ENCODE measurements around the gene BRD1. TPM values are rescaled to one million over a fixed set of nuclear protein-coding genes. Genes with fewer than 3 reads are reported as not detected.

Gene BRD1
- polyA plus RNA-seq, 3 donors = 0.61 to 13.8 (median 0.86) TPM

- Mint-ChIP-seq H3K4me3 (no peak overlapping the region), H3K27ac (peak overlapping the region in 1 of 7 donors; percentile 20), H3K4me1 (no peaks in the 10 kb centered on the region), H3K27me3 (ENCODE audit: low read depth in 3 of 3) (peaks cover 0 to 2% (median 2%) of the 10 kb centered on the region in 3 donors), H3K36me3 (peaks cover 58 to 92% of the 10 kb centered on the region in 2 donors), H3K9me3 (peaks cover 0 to 2% (median 0%) of the 10 kb centered on the region in 7 donors)
- H3K4me1 ChIP-seq (ENCODE audit: control insufficient read depth in 1 of 2, insufficient read depth in 2 of 2, low read length in 2 of 2) = no peaks in the 10 kb centered on the region
- no peak overlapping the region for H3K4me2 ChIP-seq (replicated peaks; ENCODE audit: extremely low read depth, low read length, poor library complexity, severe bottlenecking)
- H3K4me3 ChIP-seq (replicated peaks in 1 of 3; ENCODE audit: low read depth in 2 of 3, low read length in 3 of 3) = no peak overlapping the region
- peaks cover 74 to 91% of the 10 kb centered on the region in 2 donors for H3K36me3 ChIP-seq (replicated peaks in 1 of 2; ENCODE audit: control insufficient read depth in 1 of 2, insufficient read depth in 2 of 2, low read length in 2 of 2)
- no peaks in the 10 kb centered on the region for H3K27me3 ChIP-seq (ENCODE audit: control insufficient read depth in 2 of 2, insufficient read depth in 2 of 2, low read length in 2 of 2)
- TF ChIP-seq, protein P1, sequence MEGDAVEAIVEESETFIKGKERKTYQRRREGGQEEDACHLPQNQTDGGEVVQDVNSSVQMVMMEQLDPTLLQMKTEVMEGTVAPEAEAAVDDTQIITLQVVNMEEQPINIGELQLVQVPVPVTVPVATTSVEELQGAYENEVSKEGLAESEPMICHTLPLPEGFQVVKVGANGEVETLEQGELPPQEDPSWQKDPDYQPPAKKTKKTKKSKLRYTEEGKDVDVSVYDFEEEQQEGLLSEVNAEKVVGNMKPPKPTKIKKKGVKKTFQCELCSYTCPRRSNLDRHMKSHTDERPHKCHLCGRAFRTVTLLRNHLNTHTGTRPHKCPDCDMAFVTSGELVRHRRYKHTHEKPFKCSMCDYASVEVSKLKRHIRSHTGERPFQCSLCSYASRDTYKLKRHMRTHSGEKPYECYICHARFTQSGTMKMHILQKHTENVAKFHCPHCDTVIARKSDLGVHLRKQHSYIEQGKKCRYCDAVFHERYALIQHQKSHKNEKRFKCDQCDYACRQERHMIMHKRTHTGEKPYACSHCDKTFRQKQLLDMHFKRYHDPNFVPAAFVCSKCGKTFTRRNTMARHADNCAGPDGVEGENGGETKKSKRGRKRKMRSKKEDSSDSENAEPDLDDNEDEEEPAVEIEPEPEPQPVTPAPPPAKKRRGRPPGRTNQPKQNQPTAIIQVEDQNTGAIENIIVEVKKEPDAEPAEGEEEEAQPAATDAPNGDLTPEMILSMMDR (IDR thresholded peaks at IDR 0.05) = no peak
- no peak for DNase-seq
- peaks cover 28% of the 10 kb centered on the region for H3K79me2 ChIP-seq (ENCODE audit: insufficient read depth, low read length)
- H3K27ac ChIP-seq (ENCODE audit: low read depth in 1 of 2, low read length in 2 of 2) = peak overlapping the region in 1 of 2 donors; percentile 22
- 96% methylated on average over 39 of the region's 40 CpGs for WGBS (ENCODE audit: insufficient coverage)
- H2AFZ ChIP-seq (ENCODE audit: insufficient read depth, low read depth, low read length, poor library complexity, severe bottlenecking) = no peak overlapping the region
- H3K9me3 ChIP-seq (replicated peaks in 1 of 2; ENCODE audit: control insufficient read depth in 1 of 2, insufficient read depth in 1 of 2, low read length in 2 of 2) = no peaks in the 10 kb centered on the region
- no peak overlapping the region for H3K9ac ChIP-seq (ENCODE audit: insufficient read depth, low read length, poor library complexity, severe bottlenecking)
- intact Hi-C loops (cut with micrococcal nuclease) = no loop called here
- peaks cover 78% of the 10 kb centered on the region for H4K20me1 ChIP-seq (ENCODE audit: insufficient read depth, low read length)
These were observed 50.0 kb downstream of the BRD1 start for GRCh38 chr22:49777569-49778249.

DNA sequence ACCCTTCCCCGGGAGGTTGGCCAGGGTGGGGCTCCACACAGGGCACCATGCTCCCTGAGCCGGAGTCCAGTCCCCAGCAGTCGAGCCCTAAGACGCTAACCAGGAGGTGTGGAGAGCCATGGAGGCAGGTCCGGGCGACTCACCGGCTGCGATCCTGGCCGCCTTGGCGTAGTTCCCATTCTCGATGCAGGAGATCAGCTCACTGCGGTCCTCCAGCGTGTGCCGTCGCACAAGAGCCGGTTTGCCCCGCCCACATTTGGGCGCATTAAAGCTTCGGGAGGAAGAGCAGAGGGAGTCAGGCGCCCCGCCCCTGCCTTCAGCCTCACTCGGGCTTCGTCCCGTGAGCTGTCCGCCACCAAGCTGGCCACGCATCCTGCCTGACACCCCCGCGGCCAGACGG lies 50.8 kb downstream of the BRD1 start:
- no peak for DNase-seq
- H3K79me2 ChIP-seq (ENCODE audit: insufficient read depth, low read length) = peaks cover 26% of the 10 kb centered on the region
- WGBS (ENCODE audit: insufficient coverage) = 94% methylated on average over 29 of the region's 29 CpGs
- no peak overlapping the region for H3K4me3 ChIP-seq (replicated peaks in 1 of 3; ENCODE audit: low read depth in 2 of 3, low read length in 3 of 3)
- peaks cover 78% of the 10 kb centered on the region for H4K20me1 ChIP-seq (ENCODE audit: insufficient read depth, low read length)
- Mint-ChIP-seq H3K4me3 (no peak overlapping the region), H3K27ac (no peak overlapping the region), H3K27me3 (ENCODE audit: low read depth in 3 of 3) (peaks cover 2 to 8% (median 3%) of the 10 kb centered on the region in 3 donors), H3K4me1 (no peaks in the 10 kb centered on the region), H3K9me3 (peaks cover 0 to 5% (median 0%) of the 10 kb centered on the region in 7 donors), H3K36me3 (peaks cover 62 to 94% of the 10 kb centered on the region in 2 donors)
- no peak overlapping the region for H3K9ac ChIP-seq (ENCODE audit: insufficient read depth, low read length, poor library complexity, severe bottlenecking)
- H3K27ac ChIP-seq (ENCODE audit: low read depth in 1 of 2, low read length in 2 of 2) = no peak overlapping the region
- peaks cover 75 to 95% of the 10 kb centered on the region in 2 donors for H3K36me3 ChIP-seq (replicated peaks in 1 of 2; ENCODE audit: control insufficient read depth in 1 of 2, insufficient read depth in 2 of 2, low read length in 2 of 2)
- TF ChIP-seq, protein P1 (IDR thresholded peaks at IDR 0.05) = no peak
- no peaks in the 10 kb centered on the region for H3K27me3 ChIP-seq (ENCODE audit: control insufficient read depth in 2 of 2, insufficient read depth in 2 of 2, low read length in 2 of 2)
- no peak overlapping the region for H3K4me2 ChIP-seq (replicated peaks; ENCODE audit: extremely low read depth, low read length, poor library complexity, severe bottlenecking)
- no peaks in the 10 kb centered on the region for H3K4me1 ChIP-seq (ENCODE audit: control insufficient read depth in 1 of 2, insufficient read depth in 2 of 2, low read length in 2 of 2)
- no peak overlapping the region for H2AFZ ChIP-seq (ENCODE audit: insufficient read depth, low read depth, low read length, poor library complexity, severe bottlenecking)
- H3K9me3 ChIP-seq (replicated peaks in 1 of 2; ENCODE audit: control insufficient read depth in 1 of 2, insufficient read depth in 1 of 2, low read length in 2 of 2) = no peaks in the 10 kb centered on the region
- intact Hi-C loops (cut with micrococcal nuclease) = no loop called here

Measured in CD14-positive monocyte (primary cell).